Measurements from ENCODE around the gene CRACDL.

Gene CRACDL

GRCh38 chr2:98944775-98945174 is 8.8 kb upstream of the CRACDL start:
- DNase-seq (ENCODE audit: insufficient read length, low spot score) (no peak), FAIRE-seq (no peak)
- TF ChIP-seq POLR2A (IDR thresholded peaks at IDR 0.05; ENCODE audit: low read depth, low read length) (no peak), SPI1 (IDR thresholded peaks at IDR 0.05; ENCODE audit: low read depth, low read length) (no peak), PAX5 (IDR thresholded peaks at IDR 0.05; ENCODE audit: insufficient read depth, low read length, severe bottlenecking) (no peak), POLR2AphosphoS5 (IDR thresholded peaks at IDR 0.05; ENCODE audit: low read depth, low read length) (no peak), POU2F2 (IDR thresholded peaks at IDR 0.05; ENCODE audit: low read depth, low read length) (no peak), TAF1 (IDR thresholded peaks at IDR 0.05; ENCODE audit: low read depth, low read length) (no peak)

DNA sequence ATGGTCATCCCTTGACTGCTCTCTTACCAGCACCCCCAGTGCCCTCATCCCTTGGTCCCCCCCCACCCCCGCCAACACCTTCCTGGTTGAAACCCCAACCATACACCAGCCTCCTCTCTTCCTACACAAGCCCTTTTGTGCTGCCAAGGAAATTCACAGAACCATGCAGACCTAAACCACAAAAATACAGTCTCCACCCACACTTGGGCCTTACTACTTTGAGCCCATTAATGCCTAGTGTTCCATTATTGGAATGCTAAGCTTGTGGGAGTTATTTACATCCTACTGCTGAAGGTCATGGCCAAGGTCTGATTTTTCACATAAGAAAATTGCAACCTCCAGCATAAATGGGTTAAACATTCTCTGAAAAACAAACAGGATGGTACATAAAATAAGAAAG is 4.1 kb upstream of the CRACDL start:
- no peak for TF ChIP-seq POLR2A (IDR thresholded peaks at IDR 0.05; ENCODE audit: low read depth, low read length)
- no peak for TF ChIP-seq TAF1 (IDR thresholded peaks at IDR 0.05; ENCODE audit: low read depth, low read length)
- no peak for TF ChIP-seq POU2F2 (IDR thresholded peaks at IDR 0.05; ENCODE audit: low read depth, low read length)
- no peak for TF ChIP-seq SPI1 (IDR thresholded peaks at IDR 0.05; ENCODE audit: low read depth, low read length)
- no peak for TF ChIP-seq PAX5 (IDR thresholded peaks at IDR 0.05; ENCODE audit: insufficient read depth, low read length, severe bottlenecking)
- TF ChIP-seq POLR2AphosphoS5 (IDR thresholded peaks at IDR 0.05; ENCODE audit: low read depth, low read length) = no peak
- FAIRE-seq (no peak), DNase-seq (ENCODE audit: insufficient read length, low spot score) (no peak)

- FAIRE-seq (no peak), DNase-seq (ENCODE audit: insufficient read length, low spot score) (no peak)
- no peak for TF ChIP-seq PAX5 (IDR thresholded peaks at IDR 0.05; ENCODE audit: insufficient read depth, low read length, severe bottlenecking)
- TF ChIP-seq POLR2A (IDR thresholded peaks at IDR 0.05; ENCODE audit: low read depth, low read length) = no peak
- no peak for TF ChIP-seq TAF1 (IDR thresholded peaks at IDR 0.05; ENCODE audit: low read depth, low read length)
- TF ChIP-seq POLR2AphosphoS5 (IDR thresholded peaks at IDR 0.05; ENCODE audit: low read depth, low read length) = no peak
- TF ChIP-seq POU2F2 (IDR thresholded peaks at IDR 0.05; ENCODE audit: low read depth, low read length) = no peak
- no peak for TF ChIP-seq SPI1 (IDR thresholded peaks at IDR 0.05; ENCODE audit: low read depth, low read length)
Observed at GRCh38 chr2:98937906-98938305, 1.9 kb upstream of the CRACDL start.

GRCh38 chr2:98936353-98937351 is 627 bp upstream of the CRACDL start:
- DNase-seq (ENCODE audit: insufficient read length, low spot score) (no peak), FAIRE-seq (no peak)
- TF ChIP-seq SPI1 (IDR thresholded peaks at IDR 0.05; ENCODE audit: low read depth, low read length) (0 out of 2 replicates have a peak, but pooled peaks have one; percentile 14), POLR2A (IDR thresholded peaks at IDR 0.05; ENCODE audit: low read depth, low read length) (no peak)

GRCh38 chr2:98935111-98935770 is 784 bp downstream of the CRACDL start:
- FAIRE-seq = no peak
- no peak for DNase-seq (ENCODE audit: insufficient read length, low spot score)
- TF ChIP-seq SPI1 (IDR thresholded peaks at IDR 0.05; ENCODE audit: low read depth, low read length) (no peak), PAX5 (IDR thresholded peaks at IDR 0.05; ENCODE audit: insufficient read depth, low read length, severe bottlenecking) (no peak), POLR2A (IDR thresholded peaks at IDR 0.05; ENCODE audit: low read depth, low read length) (no peak), POU2F2 (IDR thresholded peaks at IDR 0.05; ENCODE audit: low read depth, low read length) (no peak), POLR2AphosphoS5 (IDR thresholded peaks at IDR 0.05; ENCODE audit: low read depth, low read length) (no peak), TAF1 (IDR thresholded peaks at IDR 0.05; ENCODE audit: low read depth, low read length) (no peak)

DNA sequence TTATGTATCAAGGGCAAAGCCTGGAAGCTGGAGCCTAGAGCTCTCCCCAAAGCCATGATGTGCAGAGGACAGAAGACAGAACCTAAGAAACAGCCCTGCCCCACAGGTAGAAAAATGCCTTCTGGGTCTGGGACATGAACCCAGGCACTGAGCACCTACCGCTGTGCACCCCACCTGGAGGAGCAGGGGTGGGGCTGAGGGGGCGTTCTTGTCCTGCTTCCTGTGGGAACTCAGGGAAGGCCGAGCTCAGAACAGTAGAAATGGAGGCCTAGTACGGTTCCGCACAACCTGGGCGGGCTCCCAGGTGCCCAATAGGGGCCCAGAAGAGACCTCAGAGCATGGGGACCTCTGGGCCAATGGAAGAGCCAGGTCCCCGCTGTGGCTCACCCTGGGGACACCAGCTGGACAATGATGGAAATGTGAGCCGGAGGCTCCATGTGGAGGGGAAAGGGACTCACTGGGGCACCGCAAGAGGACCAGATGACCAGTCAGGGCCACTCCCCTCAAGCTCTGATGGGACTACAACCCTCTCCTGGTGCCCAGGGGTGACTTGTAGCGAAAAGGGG is 3.2 kb downstream of the CRACDL start:
- TF ChIP-seq SPI1 (IDR thresholded peaks at IDR 0.05; ENCODE audit: low read depth, low read length) = no peak
- DNase-seq (ENCODE audit: insufficient read length, low spot score) (no peak), FAIRE-seq (no peak)

GRCh38 chr2:98932164-98932563 is 3.9 kb downstream of the CRACDL start:
- FAIRE-seq = no peak
- TF ChIP-seq TAF1 (IDR thresholded peaks at IDR 0.05; ENCODE audit: low read depth, low read length) (no peak), PAX5 (IDR thresholded peaks at IDR 0.05; ENCODE audit: insufficient read depth, low read length, severe bottlenecking) (no peak), POLR2AphosphoS5 (IDR thresholded peaks at IDR 0.05; ENCODE audit: low read depth, low read length) (no peak), SPI1 (IDR thresholded peaks at IDR 0.05; ENCODE audit: low read depth, low read length) (no peak), POU2F2 (IDR thresholded peaks at IDR 0.05; ENCODE audit: low read depth, low read length) (no peak), POLR2A (IDR thresholded peaks at IDR 0.05; ENCODE audit: low read depth, low read length) (no peak)
- no peak for DNase-seq (ENCODE audit: insufficient read length, low spot score)

- TF ChIP-seq TAF1 (IDR thresholded peaks at IDR 0.05; ENCODE audit: low read depth, low read length) (no peak), PAX5 (IDR thresholded peaks at IDR 0.05; ENCODE audit: insufficient read depth, low read length, severe bottlenecking) (no peak), POLR2AphosphoS5 (IDR thresholded peaks at IDR 0.05; ENCODE audit: low read depth, low read length) (no peak)
- no peak for DNase-seq (ENCODE audit: insufficient read length, low spot score)
- FAIRE-seq = no peak
Observed at GRCh38 chr2:98931596-98931995, 4.4 kb downstream of the CRACDL start.

- TF ChIP-seq PAX5 (IDR thresholded peaks at IDR 0.05; ENCODE audit: insufficient read depth, low read length, severe bottlenecking) = no peak
- no peak for TF ChIP-seq TAF1 (IDR thresholded peaks at IDR 0.05; ENCODE audit: low read depth, low read length)
- TF ChIP-seq POU2F2 (IDR thresholded peaks at IDR 0.05; ENCODE audit: low read depth, low read length) = no peak
- TF ChIP-seq POLR2AphosphoS5 (IDR thresholded peaks at IDR 0.05; ENCODE audit: low read depth, low read length) = no peak
- no peak for TF ChIP-seq POLR2A (IDR thresholded peaks at IDR 0.05; ENCODE audit: low read depth, low read length)
- TF ChIP-seq SPI1 (IDR thresholded peaks at IDR 0.05; ENCODE audit: low read depth, low read length) = no peak
- DNase-seq (ENCODE audit: insufficient read length, low spot score) = no peak
- FAIRE-seq = no peak
Observed at GRCh38 chr2:98929920-98930319, 6.1 kb downstream of the CRACDL start.
